GM18502 (cell line): ENCODE measurements around the gene LSAMP.
"Not testable (repeated sequence)": the region's sequence is repeated elsewhere in the genome, so short reads cannot be mapped to it uniquely, and the experiment has no call there.

Source experiments
- ATAC-seq: cut with Tn5 transposase; IDR thresholded peaks from one replicate; pipeline ENCODE4 v1.9.1; 2021; ENCODE audit warnings: mild to moderate bottlenecking; ENCODE audit not compliant: unreplicated experiment, poor library complexity

The LSAMP gene

DNA sequence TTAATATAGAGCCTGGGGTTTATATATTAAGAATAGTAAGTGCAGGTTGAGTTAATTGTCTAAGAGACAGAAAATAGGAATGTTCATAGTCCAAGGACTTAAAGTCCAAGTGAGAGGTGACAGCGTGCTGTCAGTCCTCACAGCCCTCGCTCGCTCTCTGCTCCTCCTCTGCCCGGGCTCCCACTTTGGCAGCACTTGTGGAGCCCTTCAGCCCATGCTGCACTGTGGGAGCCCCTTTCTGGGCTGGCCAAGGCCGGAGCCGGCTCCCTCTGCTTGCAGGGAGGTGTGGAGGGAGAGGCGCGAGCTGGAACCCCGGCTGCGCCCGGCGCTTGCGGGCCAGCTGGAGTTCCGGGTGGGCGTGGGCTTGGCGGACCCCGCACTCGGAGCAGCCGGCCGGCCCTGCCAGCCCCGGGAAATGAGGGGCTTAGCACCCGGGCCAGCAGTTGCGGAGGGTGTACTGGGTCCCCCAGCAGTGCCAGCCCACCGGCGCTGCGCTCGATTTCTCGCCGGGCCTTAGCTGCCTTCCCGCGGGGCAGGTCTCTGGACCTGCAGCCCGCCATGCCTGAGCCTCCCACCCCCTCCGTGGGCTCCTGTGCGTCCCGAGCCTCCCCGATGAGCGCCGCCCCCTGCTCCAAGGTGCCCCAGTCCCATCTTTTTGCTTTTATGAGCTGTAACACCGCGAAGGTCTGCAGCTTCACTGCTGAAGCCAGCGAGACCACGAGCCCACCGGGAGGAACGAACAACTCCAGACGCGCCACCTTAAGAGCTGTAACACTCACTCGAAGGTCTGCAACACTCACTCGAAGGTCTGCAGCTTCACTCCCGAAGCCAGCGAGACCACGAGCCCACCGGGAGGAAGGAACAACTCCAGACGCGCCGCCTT is 653.8 kb downstream of the LSAMP start:
- not testable (repeated sequence) for ATAC-seq

DNA sequence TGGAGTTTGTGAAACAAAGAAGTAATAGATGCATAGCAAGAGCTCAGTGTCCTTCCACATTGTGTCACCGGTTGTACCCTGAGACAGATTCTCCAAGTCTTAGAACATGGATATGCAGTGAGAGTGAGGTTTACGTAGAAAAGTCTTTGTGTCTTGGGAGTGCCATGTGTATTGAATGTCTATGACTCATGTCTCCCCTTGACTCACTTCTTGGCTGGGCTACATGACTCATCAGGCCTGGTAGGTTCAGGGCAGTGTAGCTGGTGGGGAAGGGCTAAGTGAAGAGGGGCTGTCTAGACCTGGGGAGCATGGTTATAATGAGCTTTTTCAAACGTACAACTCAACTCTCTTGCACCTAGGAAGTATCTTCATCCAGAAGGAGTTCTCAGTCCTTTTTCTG is 654.5 kb downstream of the LSAMP start:
- peak; percentile 62 for ATAC-seq

DNA sequence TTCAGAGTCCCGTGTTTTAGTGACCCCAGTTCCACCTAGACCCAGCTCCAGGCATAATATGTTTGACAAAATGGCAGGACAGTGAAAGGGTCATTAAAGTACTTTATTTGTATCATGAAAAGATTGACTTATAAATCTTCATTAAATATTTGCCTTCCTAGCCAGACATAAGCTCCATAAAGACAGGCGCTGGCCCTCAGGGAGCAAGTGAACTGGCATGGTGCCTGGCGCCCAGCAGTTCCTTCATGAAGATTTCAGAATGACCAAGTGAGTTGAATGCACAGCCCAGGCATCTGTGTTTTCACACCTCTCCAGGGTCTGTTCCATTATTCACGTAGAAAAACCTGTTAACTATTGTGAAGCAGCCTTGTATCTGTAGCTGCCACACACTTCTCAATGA is 655.8 kb downstream of the LSAMP start:
- ATAC-seq: no peak

GRCh38 chr3:115788921-115789470 is 656.3 kb downstream of the LSAMP start:
- no peak for ATAC-seq

- ATAC-seq: no peak
These were observed 657.5 kb downstream of the LSAMP start for GRCh38 chr3:115787818-115788217.

DNA sequence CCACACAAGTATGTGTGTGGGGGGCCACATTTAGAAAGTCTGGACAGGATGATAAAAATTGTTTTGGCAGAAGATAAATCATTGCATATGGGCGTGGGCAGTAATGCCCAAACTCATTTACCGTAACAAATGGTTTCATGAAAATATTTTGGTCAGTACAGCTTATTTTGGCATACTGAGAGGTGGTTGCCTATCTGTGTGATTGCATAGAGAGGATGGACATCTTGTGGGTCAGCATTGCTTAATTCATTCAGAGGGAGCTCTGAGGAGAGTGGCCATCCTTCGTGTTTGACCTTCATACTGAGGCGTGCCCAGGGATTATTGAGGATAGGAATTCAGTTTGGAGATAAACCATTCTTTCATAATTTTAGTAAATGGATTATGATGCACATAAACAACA is 659.5 kb downstream of the LSAMP start:
- no peak for ATAC-seq

DNA sequence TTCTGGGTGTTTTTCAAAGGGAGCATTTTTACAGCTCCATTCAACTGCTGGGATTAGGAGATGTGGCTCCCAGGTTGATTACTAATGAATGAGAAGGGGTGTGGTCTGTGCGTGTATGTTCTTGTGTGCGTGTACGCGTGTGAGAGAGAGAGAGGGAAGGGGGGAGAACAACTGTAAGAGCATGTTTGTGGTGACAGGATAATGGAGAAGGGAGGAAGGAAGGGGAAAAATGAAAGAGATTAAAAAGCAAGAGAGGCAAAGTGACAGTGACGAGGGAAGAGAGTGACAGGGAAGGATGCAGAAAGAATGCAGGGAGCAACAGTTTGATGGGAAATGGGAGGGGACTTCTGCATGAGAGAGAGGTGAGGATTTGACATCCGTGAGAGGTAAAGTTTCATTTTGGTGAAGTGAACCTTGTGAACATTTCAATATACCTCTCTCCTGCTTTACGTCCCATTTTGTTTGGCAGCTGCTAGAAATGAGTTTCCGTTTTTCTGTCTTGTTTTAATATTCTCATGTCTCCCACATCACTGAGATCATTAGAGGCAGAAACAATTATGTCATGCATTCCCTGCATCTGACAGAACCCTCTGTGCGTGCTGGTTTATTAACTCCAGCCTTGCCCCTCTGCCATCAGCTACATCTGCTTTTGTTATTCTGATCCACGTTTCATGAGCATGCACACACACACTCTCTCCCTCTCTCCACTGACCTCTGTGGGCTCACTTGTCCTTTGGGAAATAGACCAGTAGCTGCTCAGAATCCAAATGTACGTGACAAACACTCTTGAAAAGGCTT is 660.3 kb downstream of the LSAMP start:
- ATAC-seq: no peak

DNA sequence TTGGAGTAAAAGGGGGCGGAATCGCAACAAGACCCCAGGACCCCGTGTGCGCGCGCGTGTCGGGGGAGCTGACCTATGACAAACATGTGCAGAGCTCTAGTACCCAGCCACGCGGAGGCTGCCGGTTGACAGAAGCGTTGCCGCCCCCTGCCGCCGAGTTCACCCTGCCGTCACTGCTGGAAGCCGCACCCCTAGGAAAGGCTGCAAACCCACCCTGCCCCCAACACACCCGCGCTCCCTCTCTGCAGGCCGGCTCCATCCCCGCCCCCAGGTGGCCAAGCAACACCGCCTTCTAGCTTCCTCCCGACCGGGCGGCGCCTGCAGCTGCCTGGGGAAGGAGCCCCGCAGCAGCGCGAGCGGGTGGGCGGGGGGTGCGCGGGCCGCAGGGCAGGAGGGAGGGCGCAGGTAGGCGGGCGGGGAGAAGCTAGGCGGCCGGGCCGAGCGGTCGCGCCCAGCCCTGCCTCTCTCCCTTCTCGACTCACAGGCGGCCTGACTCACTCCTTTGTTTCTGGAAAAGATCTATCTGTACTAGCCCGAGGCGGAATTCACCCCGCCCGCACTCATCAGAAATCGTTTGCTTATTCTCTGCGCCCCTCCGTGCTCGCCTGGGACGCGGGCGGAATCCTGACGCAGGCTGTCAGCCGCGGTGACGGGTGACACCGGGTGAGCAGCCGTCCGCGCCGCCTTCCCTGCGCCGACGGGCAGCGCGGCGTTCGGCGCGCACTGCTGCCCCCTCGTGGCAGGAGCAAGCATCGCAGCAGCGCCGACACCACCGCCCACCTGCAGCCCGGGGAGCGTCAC is 661.1 kb downstream of the LSAMP start:
- ATAC-seq: peak; percentile 92

GRCh38 chr3:115783426-115783825 is 661.9 kb downstream of the LSAMP start:
- not testable (repeated sequence) for ATAC-seq

DNA sequence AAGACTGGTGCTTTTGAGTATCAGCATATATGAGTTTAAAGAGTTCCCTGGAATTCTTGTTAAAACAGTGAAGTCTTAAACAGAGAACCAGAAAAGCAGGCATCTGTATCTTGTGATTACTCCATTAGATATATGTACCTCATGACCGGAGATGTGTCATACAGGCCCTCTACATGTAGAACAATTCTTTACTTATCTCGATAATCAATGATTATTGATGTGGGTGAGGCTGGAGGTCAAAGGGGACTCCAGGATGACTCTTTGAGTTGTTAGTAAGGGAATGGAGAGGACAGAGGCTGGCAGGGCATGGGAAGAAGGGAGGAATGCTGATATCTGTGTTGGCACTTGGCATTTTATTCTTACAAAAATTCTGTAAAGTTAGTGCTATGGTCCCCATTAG is 666.3 kb downstream of the LSAMP start:
- ATAC-seq: no peak

GRCh38 chr3:115772951-115773350 is 672.3 kb downstream of the LSAMP start:
- ATAC-seq: no peak

DNA sequence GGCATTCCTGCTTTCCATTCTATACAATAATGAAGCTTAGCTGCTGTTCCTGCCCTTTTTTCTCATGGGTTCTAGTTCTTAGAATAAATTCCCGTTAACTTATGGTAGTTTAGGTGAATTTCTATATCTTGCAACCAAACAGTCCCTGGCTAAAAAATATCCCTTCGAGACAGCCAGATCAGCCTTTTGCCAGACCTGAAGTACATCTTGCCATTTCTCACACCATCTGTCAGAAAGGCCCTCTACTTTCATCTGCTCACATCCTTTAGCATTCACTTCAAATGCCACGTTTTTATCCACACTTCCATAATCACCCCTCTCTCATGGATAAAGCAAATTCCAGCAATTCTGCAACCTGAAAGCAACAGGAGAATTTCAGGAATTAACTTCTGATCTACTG is 676.6 kb downstream of the LSAMP start:
- ATAC-seq: no peak

GRCh38 chr3:115766587-115767482 is 678.5 kb downstream of the LSAMP start:
- ATAC-seq: no peak

- ATAC-seq: no peak
These were observed 683.4 kb downstream of the LSAMP start for GRCh38 chr3:115761927-115762305.

DNA sequence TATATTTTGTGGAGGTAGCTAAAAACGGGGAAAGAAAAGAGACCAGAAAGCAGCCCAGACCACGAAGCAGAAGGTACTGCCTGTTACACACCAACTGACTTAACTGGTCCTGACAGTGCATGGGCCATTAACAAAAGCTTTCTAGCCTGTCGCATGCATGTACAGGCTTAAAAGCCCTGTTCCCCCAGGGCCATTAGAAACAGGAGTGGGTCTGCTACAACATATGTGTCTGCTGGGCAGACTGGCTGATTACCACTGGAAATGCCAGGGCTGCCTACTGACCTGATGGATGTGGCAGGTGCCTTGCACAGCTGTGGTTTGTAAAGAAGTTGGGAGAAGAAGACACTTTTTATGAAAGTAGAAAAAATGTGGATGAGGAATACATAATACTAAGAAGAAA is 684.6 kb downstream of the LSAMP start:
- no peak for ATAC-seq

GRCh38 chr3:115758076-115758763 is 687.1 kb downstream of the LSAMP start:
- ATAC-seq: no peak

- not testable (repeated sequence) for ATAC-seq
These were observed 692.3 kb downstream of the LSAMP start for GRCh38 chr3:115752978-115753377.
